Measurements from ENCODE around the gene RAD18.

DNA sequence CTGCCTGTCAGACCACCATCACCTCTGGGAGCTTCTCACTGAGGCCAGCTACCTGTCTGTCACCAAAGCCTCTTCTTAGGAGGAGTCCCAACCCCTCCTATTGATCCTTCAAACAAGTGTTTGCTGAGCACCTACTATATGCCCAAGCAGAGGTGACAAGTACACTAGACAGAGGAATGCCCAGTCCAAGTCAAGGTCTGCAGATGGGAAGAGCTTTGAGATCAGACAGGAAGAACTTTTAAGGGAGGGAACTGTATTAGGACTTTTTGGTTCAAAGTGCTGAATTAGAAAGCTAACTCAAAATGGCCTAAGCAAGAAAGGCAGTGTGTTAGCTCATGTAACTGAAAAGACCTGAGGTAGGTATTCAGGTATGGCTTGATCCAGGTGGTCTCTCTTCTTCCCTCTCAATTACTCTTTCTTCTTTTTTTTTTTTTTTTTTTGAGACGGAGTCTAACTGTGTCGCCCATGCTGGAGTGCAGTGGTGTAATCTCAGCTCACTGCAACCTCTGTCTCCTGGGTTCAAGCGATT lies 3.6 kb upstream of the RAD18 start:
- TF ChIP-seq, protein P1, sequence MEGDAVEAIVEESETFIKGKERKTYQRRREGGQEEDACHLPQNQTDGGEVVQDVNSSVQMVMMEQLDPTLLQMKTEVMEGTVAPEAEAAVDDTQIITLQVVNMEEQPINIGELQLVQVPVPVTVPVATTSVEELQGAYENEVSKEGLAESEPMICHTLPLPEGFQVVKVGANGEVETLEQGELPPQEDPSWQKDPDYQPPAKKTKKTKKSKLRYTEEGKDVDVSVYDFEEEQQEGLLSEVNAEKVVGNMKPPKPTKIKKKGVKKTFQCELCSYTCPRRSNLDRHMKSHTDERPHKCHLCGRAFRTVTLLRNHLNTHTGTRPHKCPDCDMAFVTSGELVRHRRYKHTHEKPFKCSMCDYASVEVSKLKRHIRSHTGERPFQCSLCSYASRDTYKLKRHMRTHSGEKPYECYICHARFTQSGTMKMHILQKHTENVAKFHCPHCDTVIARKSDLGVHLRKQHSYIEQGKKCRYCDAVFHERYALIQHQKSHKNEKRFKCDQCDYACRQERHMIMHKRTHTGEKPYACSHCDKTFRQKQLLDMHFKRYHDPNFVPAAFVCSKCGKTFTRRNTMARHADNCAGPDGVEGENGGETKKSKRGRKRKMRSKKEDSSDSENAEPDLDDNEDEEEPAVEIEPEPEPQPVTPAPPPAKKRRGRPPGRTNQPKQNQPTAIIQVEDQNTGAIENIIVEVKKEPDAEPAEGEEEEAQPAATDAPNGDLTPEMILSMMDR (IDR thresholded peaks at IDR 0.05): no peak
- no peak for TF ChIP-seq POLR2A (IDR thresholded peaks at IDR 0.05)
